K562 (cell line): ENCODE measurements around the gene TAF15. TPM values are rescaled to one million over a fixed set of nuclear protein-coding genes. Genes with fewer than 3 reads are reported as not detected.

Experiments
- ATF1 ChIP-seq, 2 experiments: fragments of 450-650 bp in 1 of 2; IDR thresholded peaks; 2 replicates each; pipeline ENCODE4 v1.6.1; 2016; ENCODE audit warnings: missing compliant biosample characterization in 1 of 2, missing genetic modification characterization in 1 of 2
- C11orf30 ChIP-seq: fragments of 450-650 bp; IDR thresholded peaks from 2 replicates; pipeline ENCODE4 v1.6.1; 2016; ENCODE audit warnings: low read depth, mild to moderate bottlenecking
- CHCHD3 ChIP-seq: fragments of 250-450 bp; sonication (Bioruptor Pico); IDR thresholded peaks from 2 replicates; pipeline ENCODE4 v2.1.2; 2022; ENCODE audit warnings: mild to moderate bottlenecking
- EHMT2 ChIP-seq: fragments of 450-650 bp; IDR thresholded peaks from 2 replicates; pipeline ENCODE4 v1.6.1; 2018; ENCODE audit warnings: antibody characterized with exemption
- FIP1L1 ChIP-seq: fragments of 200-400 bp; formaldehyde crosslinking; IDR thresholded peaks from 2 replicates; pipeline ENCODE4 v1.6.1; 2018; ENCODE audit warnings: mild to moderate bottlenecking, low read depth, low read length; ENCODE audit not compliant: poor library complexity, severe bottlenecking
- FOXJ3 ChIP-seq: sonication (generic); formaldehyde crosslinking; IDR thresholded peaks from 2 replicates; pipeline ENCODE4 v1.4.0; 2020; ENCODE audit warnings: mild to moderate bottlenecking, missing genetic modification reagents
- GABPB2 ChIP-seq: fragments of 250-450 bp; sonication (Bioruptor Pico); conservative IDR thresholded peaks from 2 replicates; pipeline ENCODE4 v1.5.1; 2021; ENCODE audit warnings: mild to moderate bottlenecking
- HDAC1 ChIP-seq, 2 experiments: fragments of 450-650 bp; IDR thresholded peaks; 2 replicates each; pipeline ENCODE4 v1.6.1; 2016 to 2017; ENCODE audit warnings: inconsistent platforms in 1 of 2, mild to moderate bottlenecking in 1 of 2, moderate library complexity in 1 of 2
- HSF4 ChIP-seq: fragments of 250-450 bp; sonication (Bioruptor Pico); IDR thresholded peaks from 2 replicates; pipeline ENCODE4 v2.1.2; 2022; ENCODE audit warnings: mild to moderate bottlenecking, moderate library complexity, borderline replicate concordance
- ILF3 ChIP-seq: fragments of 450-650 bp; IDR thresholded peaks from 2 replicates; pipeline ENCODE4 v1.6.1; 2018; ENCODE audit warnings: antibody characterized with exemption, mild to moderate bottlenecking, moderate library complexity, borderline replicate concordance
- NCOA6 ChIP-seq: fragments of 450-650 bp; IDR thresholded peaks from 2 replicates; pipeline ENCODE4 v1.6.1; 2017; ENCODE audit warnings: mild to moderate bottlenecking
- NFE2 ChIP-seq: IDR thresholded peaks from 2 replicates; pipeline ENCODE4 v1.6.1; 2014; ENCODE audit warnings: antibody characterized with exemption, low read depth
- PTBP1 ChIP-seq: fragments of 200-400 bp; formaldehyde crosslinking; IDR thresholded peaks from 2 replicates; pipeline ENCODE4 v1.6.1; 2017; ENCODE audit warnings: low read depth, low read length
- SMAD4 ChIP-seq: fragments of 250-450 bp; sonication (Bioruptor Pico); conservative IDR thresholded peaks from 2 replicates; pipeline ENCODE4 v1.8.0; 2021; ENCODE audit warnings: inconsistent platforms, mild to moderate bottlenecking, moderate library complexity
- ZNF668 ChIP-seq: fragments of 250-450 bp; sonication (Bioruptor Pico); IDR thresholded peaks from 2 replicates; pipeline ENCODE4 v1.8.0; 2022; ENCODE audit warnings: mild to moderate bottlenecking, inconsistent platforms
- ZNF75A ChIP-seq: fragments of 450-650 bp; formaldehyde crosslinking; IDR thresholded peaks from 2 replicates; pipeline ENCODE4 v1.4.0; 2020; ENCODE audit warnings: mild to moderate bottlenecking
- polyA plus RNA-seq, 8 experiments: library from polyadenylated mRNA; depleted of rRNA in 4 of 8; stranded (reverse) in 5 of 8; unstranded in 3 of 8; fragments of >200 nt; fragmentation: Nextera tagmentation in 2 of 8; fragmentation: Illumina TruSeq in 1 of 8; extraction: Ambion mirVana in 2 of 8; extraction: Trizol in 1 of 8; gene quantifications; 2 replicates each; pipeline versions ENCODE4 v1.2.1 to v1.2.3, GENCODE V29; 2011 to 2014; ENCODE audit warnings: inconsistent platforms in 1 of 8, missing spikeins in 1 of 8
- total RNA-seq, 7 experiments: library from RNA; depleted of rRNA in 6 of 7; stranded (reverse); fragments of >200 nt in 6 of 7; fragmentation: Illumina TruSeq in 2 of 7; extraction: Trizol in 2 of 7; gene quantifications; 2 replicates each; pipeline versions ENCODE4 v1.2.1 to v1.2.3, GENCODE V29; 2011 to 2021; ENCODE audit warnings: low replicate concordance in 1 of 7
- TF ChIP-seq, protein P1 (sequence below): fragments of 250-450 bp; sonication (Bioruptor Pico); IDR thresholded peaks from 2 replicates; pipeline ENCODE4 v1.8.0; 2022; ENCODE audit warnings: inconsistent platforms, mild to moderate bottlenecking, moderate library complexity, borderline replicate concordance
- TF ChIP-seq, protein P2 (sequence below): fragments of 250-450 bp; sonication (Bioruptor Pico); IDR thresholded peaks from 2 replicates; pipeline ENCODE4 v1.4.0; 2020; ENCODE audit warnings: mild to moderate bottlenecking
- TF ChIP-seq, protein P3 (sequence below): fragments of 250-450 bp; sonication (Bioruptor Pico); IDR thresholded peaks from 2 replicates; pipeline ENCODE4 v1.9.0; 2021; ENCODE audit warnings: mild to moderate bottlenecking
- TF ChIP-seq, protein P4 (sequence below): fragments of 450-650 bp; IDR thresholded peaks from 2 replicates; pipeline ENCODE4 v1.6.1; 2017; ENCODE audit warnings: antibody characterized with exemption

The TAF15 gene
- total and polyA plus RNA-seq, 9 of the 15 experiments (the other 6 are each of a cell fraction or from before 2014, with no cell fraction given) = 4.1 to 272 (median 56.8) TPM

- TF ChIP-seq, protein P1, sequence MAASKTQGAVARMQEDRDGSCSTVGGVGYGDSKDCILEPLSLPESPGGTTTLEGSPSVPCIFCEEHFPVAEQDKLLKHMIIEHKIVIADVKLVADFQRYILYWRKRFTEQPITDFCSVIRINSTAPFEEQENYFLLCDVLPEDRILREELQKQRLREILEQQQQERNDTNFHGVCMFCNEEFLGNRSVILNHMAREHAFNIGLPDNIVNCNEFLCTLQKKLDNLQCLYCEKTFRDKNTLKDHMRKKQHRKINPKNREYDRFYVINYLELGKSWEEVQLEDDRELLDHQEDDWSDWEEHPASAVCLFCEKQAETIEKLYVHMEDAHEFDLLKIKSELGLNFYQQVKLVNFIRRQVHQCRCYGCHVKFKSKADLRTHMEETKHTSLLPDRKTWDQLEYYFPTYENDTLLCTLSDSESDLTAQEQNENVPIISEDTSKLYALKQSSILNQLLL (CRISPR knock-in tag) = 0 out of 2 replicates have a peak, but pooled peaks have one; percentile 14
- TF ChIP-seq HSF4 (CRISPR knock-in tag) (no peak), NCOA6 (no peak), ATF1 (CRISPR knock-in tag; IDR thresholded peaks at IDR 0.05) (no peak), ATF1 (tag; IDR thresholded peaks at IDR 0.05) (peak; percentile 82), ILF3 (no peak), PTBP1 (0 out of 2 replicates have a peak, but pooled peaks have one; percentile 52), FOXJ3 (no peak), CHCHD3 (CRISPR knock-in tag) (peak; percentile 90), FIP1L1 (peak; percentile 67), NFE2 (peak; percentile 0; the same call in 1 of the 2 replicates), EHMT2 (no peak), ZNF668 (CRISPR knock-in tag) (no peak), HDAC1 (IDR thresholded peaks at IDR 0.05) (peak in 1 of 2 experiments; percentile 81; a peak in 2 of 4 replicates), SMAD4 (CRISPR knock-in tag) (peak; percentile 79), C11orf30 (no peak; the same call in none of the 2 replicates), ZNF75A (no peak), GABPB2 (CRISPR knock-in tag) (no peak)
- TF ChIP-seq, protein P2, sequence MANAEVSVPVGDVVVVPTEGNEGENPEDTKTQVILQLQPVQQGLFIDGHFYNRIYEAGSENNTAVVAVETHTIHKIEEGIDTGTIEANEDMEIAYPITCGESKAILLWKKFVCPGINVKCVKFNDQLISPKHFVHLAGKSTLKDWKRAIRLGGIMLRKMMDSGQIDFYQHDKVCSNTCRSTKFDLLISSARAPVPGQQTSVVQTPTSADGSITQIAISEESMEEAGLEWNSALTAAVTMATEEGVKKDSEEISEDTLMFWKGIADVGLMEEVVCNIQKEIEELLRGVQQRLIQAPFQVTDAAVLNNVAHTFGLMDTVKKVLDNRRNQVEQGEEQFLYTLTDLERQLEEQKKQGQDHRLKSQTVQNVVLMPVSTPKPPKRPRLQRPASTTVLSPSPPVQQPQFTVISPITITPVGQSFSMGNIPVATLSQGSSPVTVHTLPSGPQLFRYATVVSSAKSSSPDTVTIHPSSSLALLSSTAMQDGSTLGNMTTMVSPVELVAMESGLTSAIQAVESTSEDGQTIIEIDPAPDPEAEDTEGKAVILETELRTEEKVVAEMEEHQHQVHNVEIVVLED (CRISPR knock-in tag) = peak; percentile 32; the same call in 1 of the 2 replicates
- TF ChIP-seq, protein P3, sequence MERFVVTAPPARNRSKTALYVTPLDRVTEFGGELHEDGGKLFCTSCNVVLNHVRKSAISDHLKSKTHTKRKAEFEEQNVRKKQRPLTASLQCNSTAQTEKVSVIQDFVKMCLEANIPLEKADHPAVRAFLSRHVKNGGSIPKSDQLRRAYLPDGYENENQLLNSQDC (CRISPR knock-in tag) = peak; percentile 67; the same call in 1 of the 2 replicates
- TF ChIP-seq, protein P4, sequence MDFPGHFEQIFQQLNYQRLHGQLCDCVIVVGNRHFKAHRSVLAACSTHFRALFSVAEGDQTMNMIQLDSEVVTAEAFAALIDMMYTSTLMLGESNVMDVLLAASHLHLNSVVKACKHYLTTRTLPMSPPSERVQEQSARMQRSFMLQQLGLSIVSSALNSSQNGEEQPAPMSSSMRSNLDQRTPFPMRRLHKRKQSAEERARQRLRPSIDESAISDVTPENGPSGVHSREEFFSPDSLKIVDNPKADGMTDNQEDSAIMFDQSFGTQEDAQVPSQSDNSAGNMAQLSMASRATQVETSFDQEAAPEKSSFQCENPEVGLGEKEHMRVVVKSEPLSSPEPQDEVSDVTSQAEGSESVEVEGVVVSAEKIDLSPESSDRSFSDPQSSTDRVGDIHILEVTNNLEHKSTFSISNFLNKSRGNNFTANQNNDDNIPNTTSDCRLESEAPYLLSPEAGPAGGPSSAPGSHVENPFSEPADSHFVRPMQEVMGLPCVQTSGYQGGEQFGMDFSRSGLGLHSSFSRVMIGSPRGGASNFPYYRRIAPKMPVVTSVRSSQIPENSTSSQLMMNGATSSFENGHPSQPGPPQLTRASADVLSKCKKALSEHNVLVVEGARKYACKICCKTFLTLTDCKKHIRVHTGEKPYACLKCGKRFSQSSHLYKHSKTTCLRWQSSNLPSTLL = no peak
Measured at GRCh38 chr17:35808962-35809854, at the start of gene TAF15 (continued).
